Small intestine (tissue), 7 donors: ENCODE results near the gene LASP1NB.
A peak's percentile ranks its signal among the peaks of the same experiment; 100 is the strongest.
"Not testable (repeated sequence)": the region's sequence is repeated elsewhere in the genome, so short reads cannot be mapped to it uniquely, and the experiment has no call there.

ENCODE experiments used
- DNase-seq, 2 donors: peaks; one replicate each; pipeline versions ENCODE4 v3.0.0 to v3.0.0-alpha.2; 2013
- FAIRE-seq: peaks from 2 replicates; lab custom pipeline; 2012; peaks lifted over from hg19 to GRCh38; lab: Jason Lieb, UNC
- H3K27ac ChIP-seq, 3 donors: one replicate each; pipeline ENCODE4 v1.5.1; 2013; ENCODE audit warnings: low read length in 2 of 3, mild to moderate bottlenecking in 2 of 3, control low read depth in 1 of 3, inconsistent platforms in 1 of 3, low read depth in 1 of 3, moderate library complexity in 1 of 3
- H3K27me3 ChIP-seq, 3 donors: one replicate each; pipeline ENCODE4 v1.6.1; 2013; ENCODE audit warnings: low read length in 3 of 3, inconsistent platforms in 1 of 3; ENCODE audit not compliant: control insufficient read depth in 3 of 3, insufficient read depth in 3 of 3
- H3K36me3 ChIP-seq, 3 donors: one replicate each; pipeline ENCODE4 v1.6.1; 2013; ENCODE audit warnings: low read length in 3 of 3, inconsistent platforms in 1 of 3, low read depth in 1 of 3, mild to moderate bottlenecking in 1 of 3, moderate library complexity in 1 of 3; ENCODE audit not compliant: control insufficient read depth in 3 of 3, insufficient read depth in 2 of 3
- H3K4me1 ChIP-seq, 3 donors: one replicate each; pipeline ENCODE4 v1.6.1; 2013; ENCODE audit warnings: low read length in 2 of 3, inconsistent platforms in 1 of 3, low read depth in 1 of 3, mild to moderate bottlenecking in 1 of 3, moderate library complexity in 1 of 3; ENCODE audit not compliant: control insufficient read depth in 3 of 3, insufficient read depth in 2 of 3
- H3K4me3 ChIP-seq, 3 donors: one replicate each; pipeline ENCODE4 v1.5.1; 2013; ENCODE audit warnings: low read length in 3 of 3, control low read depth in 1 of 3, inconsistent platforms in 1 of 3, low read depth in 1 of 3, mild to moderate bottlenecking in 1 of 3, moderate library complexity in 1 of 3
- H3K9me3 ChIP-seq, 2 donors: one replicate each; pipeline ENCODE4 v1.6.1; 2013; ENCODE audit warnings: low read depth in 1 of 2, low read length in 1 of 2; ENCODE audit not compliant: control insufficient read depth in 2 of 2, insufficient read depth in 1 of 2
- WGBS, 3 donors: extraction: QIAGEN DNeasy Blood & Tissue Kit; methylation state at CpG; one replicate each; pipeline ENCODE4 v1.1.7; 2013; 5-methylcytosine and 5-hydroxymethylcytosine counted together
- donor health status: healthy with polysubstance abuse.
- donor health status: control.
- donor health status: control.
- donor health status: Bipolar disorder and iron deficiency.
- donor health status: healthy.

Gene LASP1NB

DNA sequence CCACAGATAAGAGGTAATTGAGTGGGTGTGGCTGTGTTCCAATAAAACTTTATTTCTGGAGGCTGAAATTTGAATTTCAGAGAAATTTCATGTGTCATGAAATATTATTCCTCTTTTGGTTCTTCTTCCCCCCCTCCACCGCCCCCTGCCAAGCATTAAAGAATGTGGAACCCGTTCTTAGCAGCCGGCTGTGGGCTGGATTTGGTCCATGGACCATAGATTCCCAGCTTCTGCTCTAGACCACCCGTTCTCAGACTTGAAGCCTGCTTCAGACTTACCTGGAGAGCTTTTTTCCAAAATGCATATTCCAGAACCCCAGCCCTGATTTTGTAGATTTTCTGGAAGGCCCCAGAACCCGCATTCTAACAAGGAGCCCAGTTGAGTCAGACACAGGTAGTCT, 15.1 kb upstream of the LASP1NB start:
- WGBS, 3 donors: 86 to 95% (median 88%) methylated on average over 5 of the region's 5 CpGs
- FAIRE-seq: no peak
- DNase-seq: no peak
- peaks cover 4 to 98% (median 20%) of the 10 kb centered on the region in 3 donors for H3K36me3 ChIP-seq
- H3K27ac ChIP-seq: no peak overlapping the region
- H3K4me3 ChIP-seq: no peak overlapping the region
- H3K27me3 ChIP-seq: no peaks in the 10 kb centered on the region
- H3K4me1 ChIP-seq: peaks cover 5 to 42% (median 18%) of the 10 kb centered on the region in 3 donors
- H3K9me3 ChIP-seq: no peaks in the 10 kb centered on the region

DNA sequence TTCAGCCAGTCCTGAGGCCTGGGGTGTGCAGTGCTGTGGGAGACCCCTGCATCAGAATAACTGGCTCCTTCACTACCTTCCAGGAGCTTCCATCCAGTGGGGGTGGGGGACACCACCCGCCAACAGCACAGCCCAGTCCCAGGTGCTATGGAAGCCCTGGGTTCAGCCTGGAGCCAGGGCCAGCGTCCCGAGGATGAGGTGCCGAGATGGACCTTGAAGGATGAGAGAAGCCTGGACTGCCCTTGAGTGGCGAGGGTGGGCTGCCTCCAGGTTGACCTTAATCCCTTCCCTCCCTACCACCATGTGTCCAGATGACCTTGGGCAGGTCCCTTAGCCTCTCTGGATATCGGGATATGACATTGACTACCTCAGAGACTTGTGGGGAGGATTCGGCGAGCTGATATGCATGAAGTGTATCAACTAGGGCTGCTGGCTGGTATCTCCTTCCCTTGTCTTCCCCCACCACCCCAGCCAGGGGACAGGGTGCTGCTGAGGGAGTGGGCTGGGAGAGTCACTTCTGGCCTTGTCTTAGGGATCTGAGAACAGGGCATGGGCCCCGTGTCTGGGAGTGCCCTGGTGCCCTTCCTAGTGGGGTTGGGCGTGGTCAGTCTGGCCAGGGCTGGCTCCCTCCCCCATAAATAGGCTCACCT, 14.2 kb upstream of the LASP1NB start:
- peaks cover 5 to 50% (median 20%) of the 10 kb centered on the region in 3 donors for H3K4me1 ChIP-seq
- peak overlapping the region in 1 of 3 donors; percentile 54 for H3K27ac ChIP-seq
- peaks cover 8 to 100% (median 26%) of the 10 kb centered on the region in 3 donors for H3K36me3 ChIP-seq
- H3K27me3 ChIP-seq: no peaks in the 10 kb centered on the region
- DNase-seq: no peak
- WGBS, 3 donors: 83 to 85% (median 83%) methylated on average over 10 of the region's 10 CpGs
- H3K4me3 ChIP-seq: no peak overlapping the region
- FAIRE-seq: no peak
- no peaks in the 10 kb centered on the region for H3K9me3 ChIP-seq

DNA sequence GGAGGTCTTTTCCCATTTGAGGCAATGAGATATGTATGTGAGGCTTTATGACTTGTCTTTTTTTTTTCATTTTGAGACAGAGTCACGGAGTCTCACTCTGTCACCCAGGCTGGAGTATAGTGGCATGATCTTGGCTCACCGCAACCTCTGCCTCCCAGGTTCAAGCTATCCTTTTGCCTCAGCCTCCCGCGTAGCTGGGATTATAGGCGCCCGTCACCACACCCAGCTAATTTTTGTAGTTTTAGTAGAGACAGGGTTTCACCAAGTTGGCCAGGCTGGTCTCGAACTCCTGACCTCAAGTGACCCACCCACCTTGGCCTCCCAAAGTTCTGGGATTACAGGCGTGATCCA, 13.7 kb upstream of the LASP1NB start:
- not testable (repeated sequence) for H3K9me3 ChIP-seq, H3K4me3 ChIP-seq, FAIRE-seq, H3K27me3 ChIP-seq, H3K27ac ChIP-seq, DNase-seq
- 89 to 95% (median 92%) methylated on average over 8 of the region's 8 CpGs for WGBS, 3 donors
- Histone ChIP-seq H3K36me3 (peaks cover 8 to 100% (median 26%) of the 10 kb centered on the region in 3 donors), H3K4me1 (peaks cover 5 to 48% (median 20%) of the 10 kb centered on the region in 3 donors)

DNA sequence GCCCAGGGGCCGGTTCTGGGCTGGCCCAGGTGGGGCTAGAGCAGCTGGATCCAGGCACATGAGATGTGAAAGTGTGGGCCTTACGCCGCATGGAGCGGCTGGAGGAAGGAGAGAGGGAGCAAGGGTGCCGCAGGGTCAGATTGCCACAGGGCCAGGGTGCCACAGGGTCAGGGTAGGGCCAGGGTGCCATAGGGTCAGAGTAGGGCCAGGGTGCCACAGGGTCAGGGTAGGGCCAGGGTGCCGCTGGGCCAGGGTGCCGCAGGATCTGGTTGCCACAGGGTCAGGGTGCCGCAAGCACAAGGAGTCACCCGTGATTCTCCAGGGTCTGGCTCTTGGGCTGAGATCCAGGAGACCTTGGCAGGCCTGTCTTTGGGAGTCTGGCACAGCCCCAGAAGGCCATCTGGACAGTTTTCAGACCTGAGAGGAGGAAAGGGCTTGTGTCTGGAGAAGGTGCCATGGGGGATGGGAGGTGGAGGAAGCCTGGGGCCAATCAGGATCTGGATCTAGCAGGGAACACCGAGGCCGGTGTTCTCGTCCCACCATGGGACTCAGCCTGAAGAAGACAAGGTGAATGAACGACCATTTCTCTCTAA, 13.1 kb upstream of the LASP1NB start:
- 65 to 72% (median 67%) methylated on average over 13 of the region's 13 CpGs for WGBS, 3 donors
- FAIRE-seq: no peak
- no peak for DNase-seq
- Histone ChIP-seq H3K4me1 (peaks cover 5 to 50% (median 20%) of the 10 kb centered on the region in 3 donors), H3K27me3 (no peaks in the 10 kb centered on the region), H3K4me3 (no peak overlapping the region), H3K36me3 (peaks cover 8 to 99% (median 28%) of the 10 kb centered on the region in 3 donors), H3K27ac (peak overlapping the region in 2 of 3 donors; percentile 9 to 62), H3K9me3 (no peaks in the 10 kb centered on the region)

DNA sequence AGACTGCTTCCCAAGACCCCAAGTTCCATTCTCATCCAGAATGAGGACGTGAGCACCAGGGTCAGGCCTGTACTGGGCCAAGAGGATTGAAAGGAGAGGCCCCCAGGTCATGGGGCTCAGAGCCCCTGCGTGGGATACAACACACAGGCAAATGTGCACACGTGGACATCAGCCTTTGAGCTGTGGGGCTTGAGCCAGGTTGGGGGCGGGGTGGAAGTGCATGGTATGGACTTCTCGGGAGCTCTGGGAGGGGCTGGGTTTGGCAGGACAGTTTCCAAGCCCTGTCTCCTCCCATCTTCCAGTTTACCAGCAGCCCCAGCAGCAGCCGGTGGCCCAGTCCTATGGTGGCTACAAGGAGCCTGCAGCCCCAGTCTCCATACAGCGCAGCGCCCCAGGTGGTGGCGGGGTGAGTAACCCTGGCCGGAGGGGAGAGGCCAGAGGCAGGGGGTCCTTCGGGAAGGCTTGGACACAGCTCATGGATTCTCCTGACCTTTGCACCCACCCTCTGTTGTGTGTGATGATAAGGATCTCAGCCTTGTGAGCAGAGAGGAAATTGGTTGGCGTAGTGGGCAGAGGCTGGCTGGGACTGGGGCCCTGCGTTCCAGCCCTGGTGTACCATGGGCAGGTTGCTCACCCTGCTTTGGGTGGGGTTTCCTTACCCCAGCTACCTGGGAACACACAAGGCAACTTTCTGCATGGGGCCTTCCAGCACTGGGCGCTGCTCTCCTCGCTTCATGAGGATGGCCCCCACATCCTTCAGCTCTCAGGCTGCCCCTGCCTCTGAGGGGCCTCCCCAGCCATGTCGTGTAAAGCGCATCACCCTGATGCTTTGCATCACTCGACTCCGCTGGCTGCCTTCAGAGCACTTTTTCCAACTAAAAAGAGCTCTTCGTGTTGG, 10.4 kb upstream of the LASP1NB start:
- DNase-seq: peak; percentile 76 to 77
- H3K4me3 ChIP-seq: peak overlapping the region in 1 of 3 donors; percentile 2
- peaks cover 0 to 43% (median 16%) of the 10 kb centered on the region in 3 donors for H3K4me1 ChIP-seq
- WGBS, 3 donors: 56 to 71% (median 58%) methylated on average over 20 of the region's 20 CpGs
- H3K9me3 ChIP-seq: no peaks in the 10 kb centered on the region
- H3K36me3 ChIP-seq: peaks cover 18 to 99% (median 43%) of the 10 kb centered on the region in 3 donors
- peak overlapping the region; percentile 33 to 82 (median 57) for H3K27ac ChIP-seq
- FAIRE-seq: no peak
- no peaks in the 10 kb centered on the region for H3K27me3 ChIP-seq

DNA sequence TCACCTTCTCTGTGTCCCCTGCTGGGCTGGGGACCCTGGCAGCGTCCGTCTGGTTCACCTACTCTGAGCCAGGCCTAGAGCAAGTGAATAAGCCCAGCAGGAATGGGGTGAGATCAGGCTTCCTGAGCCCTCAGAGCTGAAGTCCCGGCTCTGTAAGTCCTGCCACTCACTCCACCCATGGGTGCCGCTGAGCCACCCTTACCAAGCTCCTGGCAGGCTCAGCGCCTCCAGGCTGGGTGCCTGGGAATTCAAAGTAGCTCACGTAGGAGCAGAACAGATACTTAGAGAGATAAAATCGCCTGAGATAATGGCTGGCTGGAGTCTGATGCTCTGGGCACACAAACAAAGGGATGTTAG, 9.8 kb upstream of the LASP1NB start:
- Histone ChIP-seq H3K27me3 (no peaks in the 10 kb centered on the region), H3K4me3 (no peak overlapping the region), H3K4me1 (peaks cover 0 to 39% (median 16%) of the 10 kb centered on the region in 3 donors), H3K27ac (peak overlapping the region; percentile 22 to 57 (median 33)), H3K36me3 (peaks cover 18 to 99% (median 45%) of the 10 kb centered on the region in 3 donors), H3K9me3 (no peaks in the 10 kb centered on the region)
- WGBS, 3 donors: 78 to 88% (median 80%) methylated on average over 7 of the region's 7 CpGs
- DNase-seq: no peak
- no peak for FAIRE-seq

DNA sequence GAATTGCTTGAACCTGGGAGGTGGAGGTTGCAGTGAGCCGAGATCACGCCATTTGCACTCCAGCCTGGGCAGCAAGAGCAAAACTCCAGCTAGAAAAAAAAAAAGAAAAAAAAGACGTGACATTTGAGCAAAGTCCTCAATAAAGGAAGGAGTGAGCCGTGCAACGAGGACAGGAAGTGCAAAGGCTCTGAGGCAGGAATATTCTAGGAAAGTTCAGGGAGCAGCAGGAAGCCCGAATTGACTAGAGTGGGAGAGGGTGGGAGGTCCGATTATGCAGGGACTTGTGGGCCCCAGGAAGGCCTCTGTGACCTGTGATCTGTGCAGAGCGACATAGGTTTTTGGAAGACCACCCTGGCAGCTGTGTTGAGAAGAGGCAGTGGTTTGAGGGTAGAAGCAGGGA, 8.6 kb upstream of the LASP1NB start:
- Histone ChIP-seq H3K9me3 (no peaks in the 10 kb centered on the region), H3K27ac (peak overlapping the region in 2 of 3 donors; percentile 15 to 69), H3K36me3 (peaks cover 15 to 98% (median 41%) of the 10 kb centered on the region in 3 donors), H3K4me1 (peaks cover 0 to 35% (median 14%) of the 10 kb centered on the region in 3 donors), H3K4me3 (no peak overlapping the region), H3K27me3 (no peaks in the 10 kb centered on the region)
- peak in 1 of 2 donors; percentile 36 for DNase-seq
- WGBS, 3 donors: 57 to 68% (median 68%) methylated on average over 8 of the region's 8 CpGs
- no peak for FAIRE-seq

DNA sequence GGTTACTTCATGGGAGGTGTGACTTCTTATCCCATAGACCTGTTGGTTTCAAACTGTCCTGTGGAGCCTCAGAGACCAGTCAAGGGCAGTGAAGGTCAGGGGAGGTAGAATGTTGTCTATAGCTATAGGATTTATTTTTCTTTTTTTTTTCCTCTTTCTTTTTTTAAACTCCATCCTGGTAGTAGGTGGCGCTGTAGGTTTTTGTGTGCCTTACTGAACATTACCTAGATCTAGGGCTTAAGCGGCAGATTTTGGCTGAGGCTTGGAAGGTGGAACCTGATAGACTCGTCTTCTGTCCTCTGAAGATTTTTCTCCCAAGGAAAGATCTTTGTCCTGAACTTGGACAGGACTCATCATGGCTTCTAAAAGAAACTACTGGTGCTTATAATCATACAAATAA, 8.2 kb upstream of the LASP1NB start:
- H3K4me1 ChIP-seq: peaks cover 0 to 35% (median 11%) of the 10 kb centered on the region in 3 donors
- FAIRE-seq: no peak
- 91 to 93% (median 92%) methylated on average over 3 of the region's 3 CpGs for WGBS, 3 donors
- H3K36me3 ChIP-seq: peaks cover 15 to 97% (median 40%) of the 10 kb centered on the region in 3 donors
- no peak for DNase-seq
- H3K27ac ChIP-seq: peak overlapping the region in 2 of 3 donors; percentile 15 to 69
- no peaks in the 10 kb centered on the region for H3K9me3 ChIP-seq
- no peaks in the 10 kb centered on the region for H3K27me3 ChIP-seq
- no peak overlapping the region for H3K4me3 ChIP-seq
